GM18517 (cell line): ENCODE measurements around the gene PTGS1.
"Not testable (repeated sequence)": the region's sequence is repeated elsewhere in the genome, so short reads cannot be mapped to it uniquely, and the experiment has no call there.

Experiments
- ATAC-seq: cut with Tn5 transposase; IDR thresholded peaks from one replicate; pipeline ENCODE4 v1.9.1; 2021; ENCODE audit warnings: mild to moderate bottlenecking, moderate library complexity; ENCODE audit not compliant: unreplicated experiment

Gene PTGS1

DNA sequence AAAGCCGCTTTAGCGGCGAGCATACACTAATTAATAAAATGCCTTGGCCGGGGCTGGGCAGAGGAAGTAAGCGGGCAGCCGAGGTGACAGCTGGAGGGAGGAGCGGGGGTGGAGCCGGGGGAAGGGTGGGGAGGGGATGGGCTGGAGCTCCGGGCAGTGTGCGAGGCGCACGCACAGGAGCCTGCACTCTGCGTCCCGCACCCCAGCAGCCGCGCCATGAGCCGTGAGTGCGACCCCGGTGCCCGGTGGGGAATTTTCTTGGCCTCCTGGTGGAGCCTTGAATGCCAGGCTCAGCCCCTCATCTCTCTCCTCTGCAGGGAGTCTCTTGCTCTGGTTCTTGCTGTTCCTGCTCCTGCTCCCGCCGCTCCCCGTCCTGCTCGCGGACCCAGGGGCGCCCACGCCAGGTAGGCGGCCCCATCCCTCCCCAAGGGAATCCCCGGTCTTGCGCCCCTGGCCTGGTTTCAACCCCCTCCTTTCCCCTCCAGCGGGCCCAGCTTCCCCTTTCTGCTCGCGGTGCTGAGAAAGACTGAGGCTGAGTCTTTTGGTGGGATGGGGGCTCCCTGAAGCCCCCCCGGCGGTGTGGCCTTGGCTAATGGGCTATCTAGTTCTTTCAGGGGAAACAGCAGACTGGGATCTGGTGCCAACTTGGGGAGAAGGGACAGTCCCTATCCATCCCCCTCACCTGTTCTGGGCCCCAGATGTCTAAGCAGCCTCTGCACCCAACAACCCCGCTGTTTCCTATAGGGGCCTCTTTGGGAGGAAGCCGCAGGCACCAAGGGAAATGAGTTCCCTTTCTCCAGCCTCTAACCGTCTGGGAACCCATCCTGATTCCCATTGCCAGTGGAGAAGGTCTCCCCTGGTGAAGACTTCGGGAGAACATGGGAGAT lies at the start of gene PTGS1:
Gene PTGS1, plus strand, starts transcription at position 156 of the 887 bp plus-strand sequence. Its CDS starts 61 bp downstream, at position 217.
- no peak for ATAC-seq

DNA sequence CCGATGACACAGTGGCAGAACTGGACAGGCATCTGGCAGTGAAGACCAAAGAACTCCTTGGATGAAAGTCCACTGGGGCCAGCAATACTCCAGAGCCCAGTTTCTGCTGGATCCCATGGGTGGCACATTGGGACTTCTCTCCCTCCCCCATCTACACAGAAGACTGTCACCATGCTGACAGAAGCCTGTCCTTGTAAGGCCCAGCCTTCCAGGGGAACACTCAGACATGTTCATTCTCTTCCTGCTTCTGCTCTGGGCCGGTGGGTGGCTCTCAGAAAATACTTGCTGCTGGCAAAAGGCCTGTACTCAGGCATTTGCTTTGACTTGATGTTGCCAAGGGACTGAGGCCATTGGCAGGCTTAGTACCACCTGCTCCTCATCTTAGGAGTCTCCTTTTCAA lies 48.3 kb upstream of the PTGS1 start:
- ATAC-seq: no peak

DNA sequence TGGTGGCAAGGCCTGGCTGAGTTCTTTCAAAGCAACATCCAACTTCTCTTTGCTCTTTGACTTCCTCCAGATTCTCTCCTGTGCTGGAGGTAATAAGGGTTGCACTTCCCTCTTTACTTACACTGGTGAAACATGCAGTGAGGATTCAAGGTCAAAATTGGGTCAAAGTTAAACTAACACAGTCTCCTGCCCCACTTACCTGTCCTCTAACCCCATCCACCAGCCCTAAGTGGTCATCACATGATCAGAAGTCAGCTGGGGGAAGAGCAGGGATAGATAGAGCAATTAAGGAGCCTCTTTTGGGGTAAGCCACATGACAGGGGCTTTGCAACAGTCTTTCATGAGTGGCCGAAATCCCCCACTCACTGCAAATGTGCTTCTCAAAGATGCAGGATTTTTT lies 46.2 kb upstream of the PTGS1 start:
- ATAC-seq: not testable (repeated sequence)

DNA sequence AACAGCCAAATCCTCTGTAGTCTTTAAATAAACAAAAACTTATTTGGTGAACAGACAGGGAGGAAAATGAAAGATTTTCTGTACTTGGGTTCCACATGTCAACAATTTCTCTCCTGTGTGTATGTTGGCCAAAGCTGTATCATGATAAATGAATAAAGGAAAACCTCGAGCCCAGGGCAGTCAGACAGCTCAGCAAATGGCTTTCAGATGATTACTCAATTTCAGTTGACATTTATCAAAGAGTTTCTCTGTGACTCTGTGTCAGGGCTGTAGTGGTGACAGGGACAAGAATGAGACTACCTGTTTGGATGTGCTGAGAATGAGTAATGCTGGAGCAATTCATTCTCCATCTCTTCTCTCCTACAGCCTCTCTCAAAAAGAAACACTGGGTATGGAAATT lies 45.7 kb upstream of the PTGS1 start:
- ATAC-seq: no peak

DNA sequence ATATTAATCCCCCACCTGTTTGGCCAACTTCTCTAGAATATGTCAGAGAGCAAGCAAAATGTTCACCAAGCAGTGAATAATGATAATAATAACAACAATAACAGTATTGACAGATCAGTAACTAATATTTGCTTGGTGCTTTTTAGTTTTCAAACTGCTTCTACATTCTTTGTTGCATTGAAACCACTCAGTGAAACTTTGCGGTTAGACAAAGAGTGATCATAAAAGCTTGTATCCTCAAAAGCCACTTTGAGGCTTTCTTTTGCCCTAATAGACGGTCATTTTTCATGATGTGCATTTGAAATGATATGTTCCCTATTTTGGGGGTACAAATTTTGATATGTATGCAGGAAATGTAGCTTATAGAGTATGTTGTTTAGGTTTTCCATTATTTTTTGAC lies 43.6 kb upstream of the PTGS1 start:
- ATAC-seq: no peak

DNA sequence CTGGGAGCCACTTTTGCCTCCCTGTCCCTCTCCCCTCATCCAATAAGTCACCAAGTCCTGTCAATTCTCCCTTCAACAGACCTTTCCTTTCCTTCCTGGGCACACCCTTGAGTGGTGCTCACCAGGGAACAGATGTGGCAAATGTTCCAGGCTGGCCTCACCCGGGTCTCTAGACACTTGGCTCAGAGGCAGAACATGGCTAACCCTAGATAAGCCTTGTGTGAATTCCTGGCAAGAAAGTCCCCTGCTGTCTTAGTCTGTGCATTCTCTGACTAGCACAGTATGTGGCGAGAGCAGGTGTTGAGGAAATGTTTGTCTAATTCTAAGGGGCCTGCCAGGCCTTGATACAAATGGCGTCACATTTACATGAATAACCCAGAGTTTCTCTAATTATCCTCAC lies 41.2 kb upstream of the PTGS1 start:
- no peak for ATAC-seq

DNA sequence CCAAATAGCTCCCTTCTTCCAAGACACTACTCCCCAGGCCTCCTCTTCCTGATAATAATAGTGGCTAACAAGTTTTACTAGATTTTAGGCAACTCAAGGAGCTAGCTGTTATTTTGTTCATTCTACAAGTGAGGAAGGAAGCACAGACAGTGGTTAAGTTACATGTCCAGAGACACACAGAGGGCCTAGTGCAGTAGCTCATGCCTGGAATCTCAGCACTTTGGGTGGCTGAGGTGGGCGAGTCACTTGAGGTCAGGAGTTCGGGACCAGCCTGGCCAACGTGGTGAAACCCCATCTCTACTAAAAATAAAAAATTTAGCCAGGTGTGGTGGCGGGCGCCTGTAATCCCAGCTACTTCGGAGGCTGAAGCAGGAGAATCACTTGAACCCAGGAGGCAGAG lies 40.4 kb upstream of the PTGS1 start:
- not testable (repeated sequence) for ATAC-seq

DNA sequence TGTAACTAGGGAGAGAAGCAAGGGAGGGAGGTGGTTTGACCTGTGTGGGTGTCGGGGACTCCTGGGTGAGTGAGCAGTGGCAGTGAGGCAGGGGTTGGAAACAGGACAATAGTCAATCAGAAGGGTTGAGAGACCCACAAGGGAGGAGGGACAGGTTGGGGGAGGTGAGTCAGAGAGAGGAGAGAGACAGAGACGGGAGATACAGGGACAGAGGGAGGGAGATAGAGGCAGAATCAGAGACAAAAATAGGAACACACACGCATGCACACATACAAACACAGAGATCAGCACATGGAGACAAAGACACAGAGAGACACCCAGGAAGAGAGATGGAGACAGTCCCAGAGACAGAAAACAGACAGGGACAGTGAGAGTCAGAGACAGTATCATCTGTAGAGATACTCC lies 39.3 kb upstream of the PTGS1 start:
- no peak for ATAC-seq

DNA sequence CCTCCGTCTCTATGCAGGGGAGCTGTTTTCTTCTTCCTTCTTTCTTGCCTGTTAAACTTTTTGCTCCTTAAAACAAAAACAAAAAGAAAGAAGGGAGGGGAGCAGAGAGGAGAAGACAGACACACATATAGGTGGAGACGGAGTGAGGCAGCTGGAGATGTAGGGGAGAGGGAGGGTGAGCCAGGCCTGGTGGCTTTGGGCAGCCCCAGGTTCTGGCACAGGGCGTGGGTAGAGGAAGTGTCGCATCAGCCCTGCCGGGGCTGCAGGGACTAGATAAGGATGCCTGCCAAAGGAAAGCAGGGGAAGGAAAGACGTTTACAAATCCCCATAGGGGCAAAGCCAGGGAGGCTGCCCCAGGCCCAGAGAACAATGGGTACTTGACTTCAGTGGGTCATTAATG lies 38.7 kb upstream of the PTGS1 start:
- ATAC-seq: no peak

DNA sequence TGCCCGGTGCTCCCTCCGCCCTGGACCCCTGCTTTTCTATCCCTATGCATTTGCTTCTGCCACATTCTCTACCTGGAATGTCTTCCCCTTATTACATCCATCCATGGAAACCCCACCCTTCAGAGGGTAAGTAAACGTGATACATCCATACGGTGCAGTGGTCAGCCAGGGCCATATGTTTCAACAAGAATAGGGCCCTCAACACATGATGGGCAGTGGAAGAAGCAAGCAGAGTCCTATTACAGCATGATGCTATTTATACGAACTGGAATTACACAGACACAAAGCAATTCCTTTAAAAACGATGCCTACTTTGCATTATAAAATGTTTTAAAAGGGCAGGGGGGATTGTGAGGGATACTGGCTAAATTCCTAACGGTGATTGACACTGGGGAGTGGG lies 38.2 kb upstream of the PTGS1 start:
- no peak for ATAC-seq

DNA sequence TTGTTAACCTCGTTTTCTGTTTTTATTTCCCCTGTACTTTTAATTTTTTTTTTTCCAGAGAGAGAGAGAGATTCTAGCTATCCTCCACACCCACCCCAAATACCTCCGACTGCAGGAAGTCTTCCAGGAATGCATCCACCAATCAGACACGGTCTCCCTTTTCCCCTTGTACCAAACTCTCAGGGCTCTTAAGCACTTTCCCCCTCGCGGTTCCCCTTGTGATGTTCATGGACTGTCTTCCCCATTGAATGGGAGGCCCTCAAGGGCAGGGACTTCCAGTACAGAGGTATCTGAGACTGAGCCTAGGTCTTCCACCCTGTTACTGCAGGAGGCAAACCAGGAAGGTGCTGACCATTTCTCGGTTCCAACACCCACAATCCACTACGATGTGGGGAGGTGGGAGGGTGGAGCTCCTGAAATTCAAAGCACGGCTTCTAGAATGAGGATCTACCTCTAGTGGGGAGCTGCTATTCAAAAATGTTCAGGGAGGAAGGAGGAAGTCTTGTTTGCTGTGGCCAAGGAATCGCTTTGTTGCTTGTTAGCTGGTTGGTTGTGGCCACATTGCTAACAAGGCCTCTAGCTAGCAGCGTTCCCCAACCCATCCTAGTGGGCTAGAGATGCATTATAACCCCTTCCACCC lies 37.5 kb upstream of the PTGS1 start:
- ATAC-seq: no peak

DNA sequence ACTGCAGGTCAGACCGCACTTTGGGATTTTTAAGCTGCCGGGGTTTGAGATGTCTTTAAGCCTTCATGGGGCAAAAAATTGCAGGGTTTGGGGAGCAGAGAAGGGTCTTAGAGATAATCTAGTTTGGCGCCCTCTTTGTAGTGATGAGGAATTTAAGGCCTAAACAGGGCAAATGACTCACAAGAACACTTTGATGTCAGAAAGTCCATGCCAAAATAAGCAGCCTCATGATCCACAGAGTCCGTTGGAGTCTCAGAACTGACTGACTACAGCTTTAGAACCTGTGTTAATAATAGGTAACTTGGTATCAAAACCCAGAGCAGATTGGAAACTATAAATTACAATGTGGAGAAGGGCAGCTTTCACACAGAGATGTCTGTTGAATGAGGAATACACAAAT lies 35.9 kb upstream of the PTGS1 start:
- no peak for ATAC-seq

DNA sequence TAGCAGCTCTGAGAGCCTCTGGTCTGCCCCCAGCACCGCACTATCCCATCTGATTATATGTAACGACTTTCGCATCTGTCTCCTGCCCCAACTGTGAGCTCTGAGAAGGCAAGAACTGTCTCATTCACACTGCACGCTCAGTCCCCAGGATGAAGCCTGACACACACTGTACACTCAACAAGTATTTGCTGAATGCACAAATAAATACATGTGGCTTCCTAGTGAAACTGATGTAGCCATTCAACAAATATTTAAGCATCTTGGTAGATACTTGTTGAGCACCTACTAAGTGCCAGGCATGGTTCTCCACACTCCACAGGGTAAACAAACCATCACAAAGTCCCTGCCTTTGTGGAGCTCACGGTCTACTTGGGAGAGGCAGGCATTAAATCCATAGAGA lies 34.6 kb upstream of the PTGS1 start:
- no peak for ATAC-seq

DNA sequence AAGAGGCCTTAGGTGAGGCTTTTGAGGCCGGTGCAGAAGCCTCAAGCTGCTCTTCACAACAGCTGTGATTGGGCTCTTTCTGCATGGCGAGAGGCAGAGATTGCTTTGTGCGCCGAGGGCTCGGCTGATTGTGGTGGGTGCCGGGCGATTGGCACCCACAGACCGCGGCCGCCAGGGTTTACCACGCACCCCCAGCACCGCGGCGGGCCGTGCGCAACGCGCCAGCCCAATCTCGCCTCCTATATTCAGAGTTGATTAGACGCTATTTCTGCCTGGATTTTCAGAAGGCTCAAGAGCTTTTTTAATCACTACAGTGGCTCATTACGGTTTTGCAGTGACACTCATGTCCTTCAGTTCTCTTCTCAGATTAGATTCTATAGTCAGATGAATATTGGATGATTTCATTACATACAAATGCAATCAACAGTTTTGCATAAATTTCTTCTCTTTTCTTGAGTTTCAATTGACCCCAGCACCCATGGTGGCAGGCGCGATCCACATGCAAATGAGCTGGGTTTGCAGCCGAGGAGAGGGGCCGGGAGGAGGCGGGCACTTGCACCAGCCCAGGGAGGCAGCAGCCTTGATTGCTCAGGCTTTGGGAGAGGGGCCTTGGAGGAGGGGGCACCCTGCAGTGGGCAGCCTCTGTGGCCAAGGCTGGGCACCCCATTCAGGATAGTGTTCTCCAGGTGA lies 33.8 kb upstream of the PTGS1 start:
- ATAC-seq: no peak

DNA sequence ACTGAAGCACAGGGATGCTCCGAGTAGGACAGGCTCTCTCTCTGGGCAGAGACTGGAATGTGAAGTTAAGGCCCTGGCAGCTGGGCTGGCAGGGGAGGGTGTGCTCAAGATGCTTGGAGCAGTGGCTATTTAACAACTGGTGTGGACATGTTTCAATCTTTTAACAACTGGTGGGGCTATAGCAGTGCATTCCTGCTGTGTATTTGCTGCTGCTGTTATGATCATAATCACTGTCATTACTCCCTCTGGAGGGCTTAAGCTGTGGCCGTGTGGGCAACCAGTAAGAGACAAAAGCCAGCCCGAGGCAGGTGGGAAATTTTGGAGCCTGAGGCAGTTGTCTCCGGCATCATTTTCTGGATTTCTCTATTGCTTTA lies 33.3 kb upstream of the PTGS1 start:
- ATAC-seq: no peak

DNA sequence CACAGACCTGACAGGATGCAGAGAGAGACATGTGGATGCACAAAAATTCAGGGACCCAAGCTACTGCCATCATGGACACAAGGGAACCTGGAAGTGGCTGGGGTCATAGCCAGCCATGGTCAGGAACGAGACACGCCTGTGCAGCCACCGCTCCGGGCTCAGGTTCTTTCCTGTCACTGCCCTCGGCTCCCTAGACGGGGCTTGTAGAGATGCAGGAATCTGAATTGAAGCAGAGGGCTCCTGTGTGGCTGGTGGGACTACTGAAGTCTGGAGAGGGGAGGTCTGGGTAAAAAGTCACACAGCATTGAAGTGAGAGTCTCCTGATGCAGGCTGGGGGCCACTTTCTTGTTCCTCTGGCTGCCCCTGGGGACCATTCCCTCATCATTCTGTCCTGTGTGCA lies 32.3 kb upstream of the PTGS1 start:
- no peak for ATAC-seq

DNA sequence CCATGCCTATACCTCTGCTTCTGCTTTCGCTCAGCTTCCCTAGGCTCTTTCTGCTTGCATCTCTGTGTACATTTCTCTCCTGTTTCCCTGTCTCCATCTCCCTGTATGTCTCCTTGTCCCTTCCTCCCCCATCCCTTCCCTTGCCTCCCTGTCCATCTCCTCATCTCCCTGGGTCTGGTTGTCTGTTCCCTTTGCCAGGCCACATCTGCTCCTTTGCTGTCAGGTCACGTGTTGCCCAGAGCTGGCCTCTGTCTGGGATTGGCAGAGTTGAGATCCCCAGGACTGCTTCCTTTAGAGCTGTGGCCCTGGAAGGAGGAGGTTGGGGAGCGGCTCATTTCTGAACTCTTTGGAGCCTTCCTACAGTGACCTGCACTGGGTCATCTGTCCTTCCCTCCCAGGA lies 31.8 kb upstream of the PTGS1 start:
- no peak for ATAC-seq

DNA sequence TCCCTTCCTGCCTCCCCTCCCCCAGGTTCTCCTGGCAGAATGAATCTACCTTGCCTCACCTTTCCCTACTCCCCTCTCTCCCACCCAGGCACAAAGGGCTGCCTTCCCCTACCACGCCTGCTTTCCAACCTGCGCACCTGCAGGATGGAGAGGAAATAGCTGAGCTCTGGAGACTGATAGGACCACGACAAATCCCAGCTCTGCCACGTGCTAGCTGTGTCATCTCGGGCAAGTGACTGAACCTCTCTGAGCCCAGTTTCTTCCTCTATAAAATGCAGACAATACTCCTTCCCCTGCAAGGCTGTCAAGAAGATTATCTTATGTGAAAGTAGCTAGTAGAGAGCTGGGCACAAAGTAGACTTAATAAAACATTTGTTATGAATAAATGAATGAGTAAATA lies 31.2 kb upstream of the PTGS1 start:
- ATAC-seq: no peak

DNA sequence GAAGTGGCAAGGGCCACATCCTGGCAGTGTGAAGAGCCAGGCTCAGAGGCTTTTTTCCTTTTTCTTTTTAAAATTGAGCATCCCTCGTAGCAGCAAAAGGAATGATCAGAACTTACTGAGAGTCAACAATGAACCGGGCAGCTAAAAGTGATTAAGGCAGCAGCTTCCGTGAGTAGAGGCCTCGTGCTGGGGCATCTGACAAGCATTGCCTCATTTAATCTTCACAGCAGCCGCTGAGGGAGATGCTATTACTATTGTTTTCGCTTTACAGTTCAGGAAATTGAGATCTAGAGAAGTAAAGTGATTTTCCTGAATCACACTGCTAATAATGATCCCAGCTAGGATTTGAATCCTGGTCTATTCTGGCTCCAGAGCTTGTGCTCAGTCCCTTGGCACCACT lies 30.7 kb upstream of the PTGS1 start:
- ATAC-seq: no peak

DNA sequence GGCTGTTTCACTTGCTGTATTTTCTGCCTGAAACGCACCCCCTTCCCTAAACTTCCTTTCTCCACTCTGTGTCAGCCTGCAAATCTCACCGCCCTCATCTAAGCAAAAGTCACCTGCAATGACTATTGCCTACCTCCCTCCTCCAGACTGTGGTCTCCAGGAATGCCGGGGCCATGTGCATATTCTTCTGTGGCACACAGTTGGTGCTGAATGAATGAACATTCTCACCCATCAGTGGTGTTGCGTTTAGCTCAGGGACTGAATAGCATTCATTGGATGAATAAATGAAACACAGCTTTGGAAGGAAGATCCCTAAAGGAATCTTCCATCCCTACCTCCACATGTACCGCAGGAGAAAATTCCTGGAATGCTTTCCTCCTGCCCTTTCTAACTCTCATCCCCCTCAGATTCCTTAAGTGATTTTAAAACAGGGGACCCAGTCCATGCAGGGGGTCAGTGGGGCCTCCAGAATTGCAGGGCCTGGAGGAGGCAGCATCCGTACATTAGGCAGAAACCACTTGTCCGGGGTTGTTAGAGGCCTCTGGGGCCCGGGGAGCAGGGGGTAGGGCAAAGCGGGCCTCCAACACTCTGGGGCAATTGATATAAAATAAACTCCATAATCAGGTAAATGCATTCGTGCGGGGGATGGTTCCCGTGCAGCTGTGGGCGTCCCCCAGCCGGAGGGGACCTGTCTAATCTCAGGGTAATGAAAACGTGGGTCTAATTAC lies 28.3 kb upstream of the PTGS1 start:
- no peak for ATAC-seq
